Measurements from ENCODE around the gene RNF14. TPM values are rescaled to one million over a fixed set of nuclear protein-coding genes. Genes with fewer than 3 reads are reported as not detected.

RNF14 gene
- total and polyA plus RNA-seq, 2 of the 8 experiments (the other 6 are each of a cell fraction or from before 2014, with no cell fraction given): 4.7 to 20.2 TPM

GRCh38 chr5:141997358-141997960 lies 28.6 kb downstream of the RNF14 start (continued):
- TF ChIP-seq CHD7 (IDR thresholded peaks at IDR 0.05; ENCODE audit: insufficient replicate concordance, low read length) (no peak), CHD1 (IDR thresholded peaks at IDR 0.05; ENCODE audit: low read depth, low read length) (no peak), POLR2A (IDR thresholded peaks at IDR 0.05; ENCODE audit: control extremely low read depth in 1 of 2, low read depth in 2 of 2, low read length in 2 of 2) (no peak), RXRA (IDR thresholded peaks at IDR 0.05; ENCODE audit: insufficient read depth, low read depth, low read length) (no peak), EP300 (IDR thresholded peaks at IDR 0.05; ENCODE audit: borderline replicate concordance in 1 of 2, low read depth in 2 of 2, low read length in 2 of 2) (no peak), ATF3 (IDR thresholded peaks at IDR 0.05; ENCODE audit: insufficient read depth, low read depth, low read length) (no peak), SIN3A (conservative IDR thresholded peaks at IDR 0.05 in 1 of 2, IDR thresholded peaks at IDR 0.05 in 1 of 2; ENCODE audit: low read depth in 1 of 2, low read length in 2 of 2) (no peak), EGR1 (IDR thresholded peaks at IDR 0.05; ENCODE audit: borderline replicate concordance, low read depth, low read length) (no peak), GABPA (IDR thresholded peaks at IDR 0.05; ENCODE audit: borderline replicate concordance, insufficient read depth, low read length) (no peak), POU5F1 (IDR thresholded peaks at IDR 0.05; ENCODE audit: low read depth, low read length) (no peak)

Data from H1 (cell line).